ENCODE results near the gene KLKB1. TPM values are rescaled to one million over a fixed set of nuclear protein-coding genes. Genes with fewer than 3 reads are reported as not detected.

KLKB1 gene
- total RNA-seq (1 to 10 TPM; 1.3 to 2.9 (median 2.1) TPM), total RNA-seq (0 to 0.57 (median 0.04) reads per million in 29 experiments)
- total RNA-seq (2013): 1.1 TPM

- Histone ChIP-seq H3K36me3 (ENCODE audit: control insufficient read depth in 2 of 2, extremely low read depth in 1 of 2, insufficient read depth in 1 of 2, low read length in 1 of 2) (no peaks in the 10 kb centered on the region), H3K9me3 (peaks cover 2% of the 10 kb centered on the region), H3K27ac (ENCODE audit: low read length) (no peak within 1 kb of the TSS), H3K4me1 (ENCODE audit: control insufficient read depth in 1 of 2, extremely low read depth in 1 of 2, insufficient read depth in 2 of 2, low read length in 2 of 2) (no peaks in the 10 kb centered on the region), H3K27me3 (replicated peaks in 1 of 2; ENCODE audit: control insufficient read depth in 2 of 2, extremely low read depth in 1 of 2, insufficient read depth in 2 of 2, low read length in 1 of 2) (peaks cover 0 to 4% of the 10 kb centered on the region in 2 experiments), H3K4me3 (ENCODE audit: control insufficient read depth in 1 of 2, extremely low read depth in 1 of 2, low read length in 1 of 2) (no peak within 1 kb of the TSS)
- DNase-seq (no peak), ATAC-seq (replicated peaks in 1 of 4) (no peak)
- Mint-ChIP-seq H3K4me3 (no peak within 1 kb of the TSS), H3K4me1 (no peaks in the 10 kb centered on the region), H3K9me3 (peaks cover 6 to 28% (median 9%) of the 10 kb centered on the region in 3 donors), H3K27me3 (peaks cover 0 to 3% of the 10 kb centered on the region in 2 donors), H3K36me3 (peaks cover 39% of the 10 kb centered on the region), H3K27ac (no peak within 1 kb of the TSS)
- WGBS (ENCODE audit: insufficient coverage): no CpG with 5 or more reads among the region's 5 CpGs
- POLR2A ChIA-PET: no interaction called here
- CTCF ChIA-PET: interaction anchor here in 1 of 2 donors (0.6 kb wide), 1 partner anchor 114 kb away, joined by 3 read pairs; no protein-coding TSS in a partner anchor
These were observed at the start of gene KLKB1 for GRCh38 chr4:186227221-186227620. TSS of gene KLKB1 (plus strand) at chr4:186227507. CDS start at chr4:186228196, 689 bp downstream.

GRCh38 chr4:186188107-186188506, 39.2 kb upstream of the KLKB1 start:
- ATAC-seq (replicated peaks in 1 of 4) (no peak), DNase-seq (no peak)
- Histone ChIP-seq H3K27ac (ENCODE audit: low read length) (no peak overlapping the region), H3K27me3 (replicated peaks in 1 of 2; ENCODE audit: control insufficient read depth in 2 of 2, extremely low read depth in 1 of 2, insufficient read depth in 2 of 2, low read length in 1 of 2) (no peaks in the 10 kb centered on the region), H3K36me3 (ENCODE audit: control insufficient read depth in 2 of 2, extremely low read depth in 1 of 2, insufficient read depth in 1 of 2, low read length in 1 of 2) (no peaks in the 10 kb centered on the region), H3K9me3 (no peaks in the 10 kb centered on the region), H3K4me1 (ENCODE audit: control insufficient read depth in 1 of 2, extremely low read depth in 1 of 2, insufficient read depth in 2 of 2, low read length in 2 of 2) (peaks cover 9 to 19% of the 10 kb centered on the region in 2 experiments), H3K4me3 (ENCODE audit: control insufficient read depth in 1 of 2, extremely low read depth in 1 of 2, low read length in 1 of 2) (no peak overlapping the region)
- H3K4me1 Mint-ChIP-seq: peaks cover 25 to 39% (median 30%) of the 10 kb centered on the region in 3 donors
- peaks cover 9 to 20% of the 10 kb centered on the region in 2 donors for H3K27me3 Mint-ChIP-seq
- H3K36me3 Mint-ChIP-seq: no peaks in the 10 kb centered on the region
- H3K9me3 Mint-ChIP-seq: no peaks in the 10 kb centered on the region
- ChIA-PET CTCF (interaction anchor here in 1 of 2 donors (0.7 kb wide), 1 partner anchor 882 kb away, joined by 5 read pairs; no protein-coding TSS in a partner anchor), POLR2A (interaction anchor here in 1 of 2 donors (0.6 to 1.3 kb wide), 2 partner anchors 15 to 1778 kb away, joined by 3 to 9 read pairs; no protein-coding TSS in a partner anchor)
- H3K4me3 Mint-ChIP-seq: no peak overlapping the region
- no peak overlapping the region for H3K27ac Mint-ChIP-seq
- WGBS (ENCODE audit: insufficient coverage): no CpG with 5 or more reads among the region's 3 CpGs

GRCh38 chr4:186189656-186190055, 37.7 kb upstream of the KLKB1 start:
- no peak for ATAC-seq (replicated peaks in 1 of 4)
- no peak for DNase-seq
- Histone ChIP-seq H3K4me3 (ENCODE audit: control insufficient read depth in 1 of 2, extremely low read depth in 1 of 2, low read length in 1 of 2) (peak overlapping the region in 1 of 2 donors; percentile 35), H3K4me1 (ENCODE audit: control insufficient read depth in 1 of 2, extremely low read depth in 1 of 2, insufficient read depth in 2 of 2, low read length in 2 of 2) (peaks cover 9 to 19% of the 10 kb centered on the region in 2 experiments), H3K27me3 (replicated peaks in 1 of 2; ENCODE audit: control insufficient read depth in 2 of 2, extremely low read depth in 1 of 2, insufficient read depth in 2 of 2, low read length in 1 of 2) (no peaks in the 10 kb centered on the region), H3K36me3 (ENCODE audit: control insufficient read depth in 2 of 2, extremely low read depth in 1 of 2, insufficient read depth in 1 of 2, low read length in 1 of 2) (no peaks in the 10 kb centered on the region), H3K27ac (ENCODE audit: low read length) (peak overlapping the region; percentile 94), H3K9me3 (no peaks in the 10 kb centered on the region)
- ChIA-PET POLR2A (interaction anchor here (1.5 to 3.3 kb wide), 2 partner anchors 14 to 29 kb away, joined by 4 to 15 read pairs; no protein-coding TSS in a partner anchor), CTCF (interaction anchor here (0.6 to 1.7 kb wide), 5 partner anchors 12 to 52 kb away, joined by 4 to 7 read pairs (median 5); no protein-coding TSS in a partner anchor)
- Mint-ChIP-seq H3K9me3 (no peaks in the 10 kb centered on the region), H3K27me3 (peaks cover 6% of the 10 kb centered on the region in 2 donors), H3K4me3 (peak overlapping the region; percentile 86 to 89 (median 87)), H3K36me3 (no peaks in the 10 kb centered on the region), H3K4me1 (peaks cover 37 to 41% (median 40%) of the 10 kb centered on the region in 3 donors), H3K27ac (peak overlapping the region; percentile 94 to 95)
- WGBS (ENCODE audit: insufficient coverage): 59% methylated on average over 2 of the region's 4 CpGs

GRCh38 chr4:186190581-186191199, 36.6 kb upstream of the KLKB1 start:
- no peaks in the 10 kb centered on the region for H3K9me3 Mint-ChIP-seq
- POLR2A ChIA-PET: interaction anchor here (1.0 to 3.3 kb wide), 4 partner anchors 11 to 1384 kb away, joined by 3 to 15 read pairs (median 4); no protein-coding TSS in a partner anchor
- Histone ChIP-seq H3K4me1 (ENCODE audit: control insufficient read depth in 1 of 2, extremely low read depth in 1 of 2, insufficient read depth in 2 of 2, low read length in 2 of 2) (peaks cover 9 to 19% of the 10 kb centered on the region in 2 experiments), H3K9me3 (no peaks in the 10 kb centered on the region), H3K27me3 (replicated peaks in 1 of 2; ENCODE audit: control insufficient read depth in 2 of 2, extremely low read depth in 1 of 2, insufficient read depth in 2 of 2, low read length in 1 of 2) (no peaks in the 10 kb centered on the region), H3K4me3 (ENCODE audit: control insufficient read depth in 1 of 2, extremely low read depth in 1 of 2, low read length in 1 of 2) (peak overlapping the region; percentile 86 to 90), H3K27ac (ENCODE audit: low read length) (peak overlapping the region; percentile 94), H3K36me3 (ENCODE audit: control insufficient read depth in 2 of 2, extremely low read depth in 1 of 2, insufficient read depth in 1 of 2, low read length in 1 of 2) (no peaks in the 10 kb centered on the region)
- ATAC-seq (replicated peaks in 1 of 4): peak; percentile 39 to 53 (median 50)
- H3K4me1 Mint-ChIP-seq: peaks cover 43 to 50% (median 44%) of the 10 kb centered on the region in 3 donors
- CTCF ChIA-PET: interaction anchor here in 1 of 2 donors (1.4 to 3.0 kb wide), 2 partner anchors 11 to 13 kb away, joined by 4 to 19 read pairs (median 17); no protein-coding TSS in a partner anchor
- peak overlapping the region; percentile 86 to 89 (median 87) for H3K4me3 Mint-ChIP-seq
- peak overlapping the region; percentile 94 to 95 for H3K27ac Mint-ChIP-seq
- peaks cover 9% of the 10 kb centered on the region for H3K36me3 Mint-ChIP-seq
- WGBS (ENCODE audit: insufficient coverage): under 1% methylated on average over 34 of the region's 34 CpGs
- DNase-seq: peak in 33 of 35 experiments; percentile 15 to 69 (median 40)
- H3K27me3 Mint-ChIP-seq: peaks cover 0 to 3% of the 10 kb centered on the region in 2 donors

- H3K4me1 ChIP-seq (ENCODE audit: control insufficient read depth in 1 of 2, extremely low read depth in 1 of 2, insufficient read depth in 2 of 2, low read length in 2 of 2): peaks cover 9 to 19% of the 10 kb centered on the region in 2 experiments
- ATAC-seq (replicated peaks in 1 of 4) (peak; percentile 85 to 89 (median 86)), DNase-seq (peak; percentile 64 to 88 (median 79))
- H3K4me3 Mint-ChIP-seq: peak within 1 kb of the TSS; percentile 87 to 92 (median 89)
- H3K27ac Mint-ChIP-seq: peak within 1 kb of the TSS; percentile 95 to 96
- peaks cover 46 to 57% (median 48%) of the 10 kb centered on the region in 3 donors for H3K4me1 Mint-ChIP-seq
- H3K9me3 Mint-ChIP-seq: no peaks in the 10 kb centered on the region
- ChIA-PET CTCF (interaction anchor here (2.3 to 3.0 kb wide), 3 partner anchors 10 to 13 kb away, joined by 7 to 19 read pairs (median 17); no protein-coding TSS in a partner anchor), POLR2A (interaction anchor here (1.0 to 3.3 kb wide), 5 partner anchors 10 to 1385 kb away, joined by 3 to 15 read pairs (median 4); no protein-coding TSS in a partner anchor)
- H3K27me3 ChIP-seq (replicated peaks in 1 of 2; ENCODE audit: control insufficient read depth in 2 of 2, extremely low read depth in 1 of 2, insufficient read depth in 2 of 2, low read length in 1 of 2): no peaks in the 10 kb centered on the region
- under 1% methylated on average over 107 of the region's 107 CpGs for WGBS (ENCODE audit: insufficient coverage)
- H3K36me3 Mint-ChIP-seq: peaks cover 16% of the 10 kb centered on the region
- peak within 1 kb of the TSS; percentile 94 for H3K27ac ChIP-seq (ENCODE audit: low read length)
- no peaks in the 10 kb centered on the region for H3K9me3 ChIP-seq
- peak within 1 kb of the TSS; percentile 86 to 90 for H3K4me3 ChIP-seq (ENCODE audit: control insufficient read depth in 1 of 2, extremely low read depth in 1 of 2, low read length in 1 of 2)
- H3K27me3 Mint-ChIP-seq: no peaks in the 10 kb centered on the region
- peaks cover 0 to 2% of the 10 kb centered on the region in 2 donors for H3K36me3 ChIP-seq (ENCODE audit: control insufficient read depth in 2 of 2, extremely low read depth in 1 of 2, insufficient read depth in 1 of 2, low read length in 1 of 2)
These were observed 35.9 kb upstream of the KLKB1 start, which contains the start of gene CYP4V2 for GRCh38 chr4:186191200-186192065. TSS of gene CYP4V2 (plus strand) at chr4:186191567. CDS start at chr4:186191824, 257 bp downstream.

Data from T-cell (primary cell).